ENCODE data around the gene BCL3.

Gene BCL3

DNA sequence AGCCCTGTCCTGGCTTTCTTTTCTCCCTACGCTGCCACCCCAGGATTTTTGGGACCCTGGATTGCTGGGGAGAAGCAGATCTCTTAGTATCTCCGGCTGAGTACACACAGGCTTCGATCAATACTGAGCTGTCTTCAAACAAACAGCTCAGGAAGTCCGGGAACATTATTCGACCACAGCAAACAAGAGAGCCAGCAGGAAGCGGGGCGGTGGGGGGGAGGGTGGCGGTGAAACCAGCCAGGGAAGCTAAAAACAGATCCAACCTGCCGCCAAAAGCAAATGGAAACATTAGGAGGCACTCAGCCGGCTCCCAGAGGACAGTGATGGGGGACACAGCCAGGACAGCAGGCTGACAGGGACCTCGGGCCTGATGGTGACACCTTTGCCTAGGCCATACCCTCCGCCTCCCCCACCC, 48.2 kb downstream of the BCL3 start:
- DNase-seq: peak; percentile 82

DNA sequence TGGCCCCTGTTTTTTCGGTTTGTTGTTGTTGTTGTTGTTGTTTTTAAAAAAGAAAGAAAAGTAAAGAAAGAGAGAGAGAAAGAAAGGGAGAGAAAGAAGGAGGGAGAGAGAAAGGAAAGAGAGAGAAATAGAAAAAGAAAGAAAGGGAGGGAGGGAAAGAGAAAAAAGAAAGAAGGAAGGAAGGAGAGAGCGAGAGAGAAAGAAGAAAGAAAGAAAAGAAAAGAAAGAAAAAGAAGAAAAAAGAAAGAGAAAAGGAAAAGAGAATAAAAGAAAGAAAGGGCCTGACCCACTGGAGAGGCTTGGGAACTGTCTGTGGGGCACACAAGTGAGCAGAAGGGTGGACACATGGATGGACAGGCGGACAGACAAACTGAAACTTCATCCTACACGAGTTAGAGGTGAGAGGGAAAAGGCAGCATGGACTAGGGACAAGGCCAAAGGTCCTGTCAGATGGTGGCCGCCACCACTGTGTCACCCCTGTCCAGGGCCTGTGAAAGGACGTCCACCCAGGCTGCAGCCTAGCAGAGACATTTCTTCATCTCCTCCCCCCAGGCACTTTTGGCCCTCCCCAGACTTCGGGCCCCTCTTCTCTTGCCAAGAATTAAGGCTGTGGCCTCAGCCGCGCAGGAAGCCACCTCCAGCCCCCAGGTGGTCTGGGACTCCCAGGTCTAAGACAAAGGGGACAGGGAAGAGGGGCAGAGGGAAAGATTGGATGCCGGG, 51.3 kb downstream of the BCL3 start:
- no peak for DNase-seq

DNA sequence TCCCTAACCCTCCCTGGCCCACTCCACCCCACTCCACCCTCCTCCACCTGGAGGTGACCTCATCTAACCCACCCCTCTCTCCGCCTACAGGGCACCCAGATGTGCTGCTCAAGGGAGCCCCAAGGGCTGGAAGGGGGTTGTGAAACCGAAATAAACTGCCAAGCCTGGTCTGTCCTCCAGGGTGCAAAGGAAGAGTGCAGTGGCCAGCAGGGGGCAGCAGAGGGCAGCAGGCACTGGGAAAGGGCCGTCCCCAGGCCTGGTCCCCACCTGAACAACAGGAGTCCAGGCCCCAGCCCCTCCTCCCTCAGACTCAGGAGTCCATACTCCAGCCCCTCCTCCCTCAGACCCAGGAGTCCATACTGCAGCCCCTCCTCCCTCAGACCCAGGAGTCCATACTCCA, 52.0 kb downstream of the BCL3 start:
- peak; percentile 65 for DNase-seq

DNA sequence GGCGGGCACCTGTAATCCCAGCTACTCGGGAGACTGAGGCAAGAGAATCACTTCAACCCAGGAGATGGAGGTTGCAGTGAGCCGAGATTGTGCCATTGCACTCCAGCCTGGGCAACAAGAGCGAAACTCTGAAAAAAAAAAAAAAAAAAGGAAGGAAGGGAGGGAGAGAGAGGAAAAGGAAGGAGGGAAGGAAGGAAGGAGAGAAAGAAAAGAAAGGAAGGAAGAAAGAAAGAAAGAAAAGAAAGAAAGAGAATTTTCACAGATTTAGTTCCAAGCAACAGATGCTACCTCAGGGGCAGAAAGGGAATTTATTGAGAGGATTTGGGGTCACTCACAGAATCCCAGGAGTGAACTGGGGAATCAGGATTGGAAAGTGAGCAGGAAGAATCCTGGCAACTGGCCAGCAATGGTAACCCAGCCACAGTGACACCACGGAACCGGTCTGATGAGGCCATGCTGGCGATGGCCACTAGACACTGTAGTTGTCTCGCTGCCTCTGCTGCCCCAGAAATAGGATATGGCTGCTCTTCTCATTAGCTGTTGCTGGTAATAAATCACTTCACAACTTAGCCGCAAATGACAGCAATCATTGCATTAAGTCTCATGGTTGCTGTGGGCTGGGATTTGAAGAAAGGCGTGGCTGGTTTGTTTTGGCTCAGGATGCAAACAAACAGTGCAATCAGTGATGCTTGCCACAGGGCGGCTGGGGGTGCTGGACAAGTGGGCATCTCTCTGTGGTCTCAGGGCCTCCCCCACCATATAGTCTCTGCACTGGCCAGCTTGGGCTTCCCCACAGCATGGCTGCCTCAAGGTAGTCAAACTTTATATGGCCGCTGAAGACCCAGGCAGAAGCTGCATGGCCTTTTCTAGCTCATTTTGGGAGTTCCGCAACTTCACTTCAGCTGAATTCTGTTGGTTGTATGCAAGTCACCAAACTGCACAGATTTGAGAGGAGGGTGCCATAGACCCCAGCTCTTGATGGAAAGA, 55.2 kb downstream of the BCL3 start:
- peak; percentile 21 for DNase-seq

DNA sequence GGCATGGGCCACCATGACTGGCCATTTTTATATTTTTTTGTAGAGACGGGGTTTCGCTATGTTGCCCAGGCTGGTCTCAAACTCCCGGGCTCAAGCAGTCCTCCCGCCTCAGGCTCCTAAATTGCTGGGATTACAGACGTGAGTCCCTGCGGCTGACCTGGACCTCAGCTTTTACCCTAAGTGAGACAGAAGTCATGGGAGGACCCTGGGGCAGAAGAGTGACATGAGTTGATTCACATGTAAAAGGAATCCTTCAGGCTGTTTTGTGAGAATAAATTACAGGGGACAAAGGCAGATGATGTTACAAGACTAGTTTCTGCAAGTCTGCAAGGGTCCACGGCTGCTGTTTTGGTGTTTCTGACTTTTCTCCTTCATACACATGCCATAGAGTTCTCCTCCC, 57.8 kb downstream of the BCL3 start:
- no peak for DNase-seq

DNA sequence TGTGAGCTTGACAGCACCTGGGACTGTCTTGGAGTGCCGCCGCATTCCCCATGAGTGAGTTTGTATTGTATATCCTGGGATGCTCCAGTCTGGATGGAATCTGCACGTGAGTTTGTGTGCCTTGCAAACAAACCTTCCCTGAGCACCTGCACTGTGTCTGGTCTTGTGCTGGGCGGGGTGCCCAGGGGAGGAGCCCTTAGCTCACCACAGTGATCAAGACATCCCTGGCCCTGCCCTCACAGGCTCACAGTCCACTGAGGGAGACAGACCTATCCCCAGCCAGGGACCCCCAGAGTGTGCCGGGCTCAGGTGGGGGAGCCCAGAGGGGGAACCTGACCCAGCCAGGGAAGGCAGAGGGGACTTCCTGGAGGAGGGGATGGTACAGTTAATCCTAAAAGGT, 58.7 kb downstream of the BCL3 start:
- DNase-seq: peak; percentile 94

DNA sequence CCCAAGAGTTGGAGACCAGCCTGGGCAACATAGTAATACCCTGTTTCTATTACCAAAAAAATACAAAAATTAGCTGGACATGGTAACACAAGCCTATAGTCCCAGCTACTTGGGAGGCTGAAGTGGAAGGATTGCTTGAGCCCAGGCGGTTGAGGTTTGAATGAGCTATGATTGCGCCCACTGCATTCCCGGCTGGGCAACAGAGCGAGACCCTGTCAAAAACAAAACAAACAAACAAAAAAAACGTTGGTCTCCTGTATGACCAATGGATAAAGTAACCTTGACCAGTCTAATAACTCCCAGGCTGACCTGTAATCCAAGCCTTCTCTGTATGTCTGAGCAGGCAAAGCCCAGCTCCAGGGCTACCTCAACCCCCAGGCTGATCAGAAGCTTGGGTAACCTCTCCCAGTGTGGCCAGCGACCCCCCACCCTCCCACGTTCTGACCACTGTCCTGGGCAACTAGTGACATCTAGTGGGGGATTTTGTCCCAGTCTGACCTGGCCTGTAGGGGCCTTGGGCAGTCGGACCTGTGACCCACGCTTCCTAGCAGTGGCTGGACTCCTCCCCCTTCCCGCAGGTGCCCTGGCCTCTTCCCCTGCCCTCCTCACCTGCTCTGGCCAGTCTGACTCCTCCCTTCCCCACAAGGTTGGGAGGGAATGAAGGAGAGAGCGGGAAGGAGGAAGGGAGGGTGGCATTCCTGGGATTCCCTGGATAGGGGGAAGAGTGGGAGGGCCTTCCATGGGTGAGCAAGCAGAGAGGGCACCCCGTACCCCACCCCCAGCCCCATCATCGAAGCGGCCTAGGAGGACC, 59.3 kb downstream of the BCL3 start:
- peak; percentile 9 for DNase-seq

DNA sequence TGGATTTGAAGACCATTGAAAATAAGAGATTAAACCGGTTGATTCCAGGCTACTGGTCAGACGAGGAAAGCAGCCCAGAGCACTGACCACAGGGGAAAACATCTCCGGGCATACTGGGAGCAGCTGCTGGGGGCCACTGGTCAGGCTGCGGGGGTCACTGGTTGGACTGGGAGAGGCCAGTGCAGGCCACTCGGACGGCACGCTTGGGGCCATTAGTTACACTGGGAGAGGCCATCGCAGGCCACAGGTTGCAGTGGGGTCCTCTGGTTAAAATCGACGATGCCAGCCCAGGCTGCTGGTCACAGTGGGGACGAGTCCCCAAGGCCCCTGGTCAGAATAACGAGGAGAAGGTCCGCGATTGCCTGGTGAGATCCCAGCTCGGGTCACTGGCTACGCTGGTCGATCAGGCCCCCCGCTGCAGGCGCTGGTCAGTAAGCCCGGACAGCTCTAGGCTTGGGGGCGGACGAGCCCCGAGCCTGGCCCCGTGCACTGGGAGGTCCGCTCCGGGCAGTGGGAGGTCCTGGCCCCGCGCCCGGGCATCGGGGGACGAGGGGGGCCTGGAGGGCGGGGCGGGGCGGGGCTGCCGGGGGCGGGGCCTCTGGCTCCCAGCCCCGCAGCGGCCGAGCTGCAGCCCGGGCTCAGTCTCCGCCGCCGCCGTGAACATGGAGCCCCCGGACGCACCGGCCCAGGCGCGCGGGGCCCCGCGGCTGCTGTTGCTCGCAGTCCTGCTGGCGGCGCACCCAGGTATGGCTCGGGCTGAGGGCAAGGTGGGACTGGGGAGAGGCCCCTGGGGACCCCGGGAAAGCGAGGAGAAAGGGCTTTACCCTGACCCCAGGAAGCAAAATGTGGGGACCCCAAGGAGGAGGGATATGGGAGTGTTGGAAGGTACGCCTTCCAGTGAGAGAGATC, 60.2 kb downstream of the BCL3 start, which contains the start of gene BCAM:
BCAM (plus strand) TSS at position 641 of the 909 bp plus-strand sequence; CDS start at position 663, 22 bp downstream.
- DNase-seq: no peak

Measured in NCI-H2029 treated with DMSO at 0.1 percent for 48 hours (cell line).